HTR-8/SVneo (cell line): ENCODE data around the gene C9orf43.
"Not testable (repeated sequence)": the region's sequence is repeated elsewhere in the genome, so short reads cannot be mapped to it uniquely, and the experiment has no call there.

Source experiments
- DNase-seq: peaks from one replicate; pipeline ENCODE4 v3.0.0; 2011; ENCODE audit warnings: low spot score, mixed read lengths; ENCODE audit not compliant: insufficient read length
- FAIRE-seq: peaks from 2 replicates; lab custom pipeline; 2011; peaks lifted over from hg19 to GRCh38; lab: Jason Lieb, UNC

The C9orf43 gene, protein sequence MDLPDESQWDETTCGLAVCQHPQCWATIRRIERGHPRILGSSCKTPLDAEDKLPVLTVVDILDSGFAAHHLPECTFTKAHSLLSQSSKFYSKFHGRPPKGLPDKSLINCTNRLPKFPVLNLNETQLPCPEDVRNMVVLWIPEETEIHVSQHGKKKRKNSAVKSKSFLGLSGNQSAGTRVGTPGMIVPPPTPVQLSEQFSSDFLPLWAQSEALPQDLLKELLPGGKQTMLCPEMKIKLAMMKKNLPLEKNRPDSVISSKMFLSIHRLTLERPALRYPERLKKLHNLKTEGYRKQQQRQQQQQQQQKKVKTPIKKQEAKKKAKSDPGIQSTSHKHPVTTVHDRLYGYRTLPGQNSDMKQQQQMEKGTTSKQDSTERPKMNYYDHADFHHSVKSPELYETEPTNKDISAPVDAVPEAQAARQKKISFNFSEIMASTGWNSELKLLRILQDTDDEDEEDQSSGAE

DNA sequence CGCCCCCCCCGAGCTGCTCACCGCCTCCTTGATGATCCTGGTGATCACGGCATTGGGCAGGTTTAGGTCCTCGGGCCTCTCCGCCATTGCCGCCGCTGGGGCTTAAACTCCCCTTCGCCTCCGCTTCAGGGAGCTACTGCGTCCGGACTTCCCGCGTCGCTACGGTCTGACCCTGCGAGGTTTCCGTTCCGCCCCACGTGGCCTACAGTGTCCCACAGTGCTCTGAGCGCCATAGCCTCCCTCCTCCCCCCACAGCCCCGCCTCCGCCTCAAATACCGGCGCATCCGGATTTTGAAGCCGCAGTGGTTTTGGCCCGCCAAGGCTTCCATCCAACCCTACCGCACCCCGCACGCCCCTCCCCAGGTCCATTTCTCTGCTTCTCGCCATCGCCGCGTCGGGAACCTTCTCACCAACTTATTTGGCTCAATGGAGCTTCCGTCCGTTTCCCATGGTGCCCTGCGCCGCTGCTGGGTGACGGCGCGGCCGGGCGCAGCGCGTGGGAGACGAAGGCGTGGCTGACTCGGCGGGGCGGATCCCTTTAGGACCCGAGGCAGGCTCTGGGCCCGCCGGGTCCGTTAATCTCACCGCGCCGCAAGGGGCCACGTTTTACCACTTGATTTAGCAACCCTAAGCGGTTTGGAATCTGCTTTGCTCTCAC is at the start of gene C9orf43, which contains the start of gene POLE3:
Gene C9orf43, plus strand, starts transcription at position 541 of the 658 bp plus-strand sequence. CDS start 2,747 bp downstream, outside the sequence.
Gene POLE3, minus strand, starts transcription at position 469 of the 658 bp plus-strand sequence. Its CDS starts 382 bp downstream, at position 87.
- FAIRE-seq (no peak), DNase-seq (peak; percentile 75)

GRCh38 chr9:113361304-113362018 is 49.1 kb upstream of the C9orf43 start:
- FAIRE-seq = no peak
- DNase-seq = no peak

DNA sequence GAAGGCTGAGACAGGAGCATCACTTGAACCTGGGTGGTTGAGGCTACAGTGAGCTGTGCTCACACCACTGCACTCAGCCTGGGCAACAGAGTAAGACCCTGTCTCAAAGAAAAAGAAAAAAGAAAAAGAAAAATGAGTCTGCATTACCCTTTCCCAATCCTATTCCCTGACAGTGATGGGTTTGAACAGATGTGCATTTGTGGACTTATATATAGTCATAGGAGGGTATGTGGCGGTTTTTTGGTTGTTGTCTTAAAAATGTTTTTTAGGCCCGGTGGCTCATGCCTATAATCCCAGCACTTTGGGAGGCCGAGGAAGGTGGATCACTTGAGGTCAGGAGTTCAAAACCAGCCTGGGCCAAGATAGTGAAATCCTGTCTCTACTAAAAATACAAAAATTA is 47.2 kb upstream of the C9orf43 start:
- DNase-seq = no peak
- FAIRE-seq = no peak

- no peak for FAIRE-seq
- no peak for DNase-seq
Measured at GRCh38 chr9:113364951-113365350, 45.6 kb upstream of the C9orf43 start.

- FAIRE-seq, DNase-seq: not testable (repeated sequence)
Measured at GRCh38 chr9:113365652-113366051, 44.9 kb upstream of the C9orf43 start.

GRCh38 chr9:113368348-113368981 is 42.1 kb upstream of the C9orf43 start:
- DNase-seq (no peak), FAIRE-seq (no peak)

GRCh38 chr9:113368982-113369854 is 41.3 kb upstream of the C9orf43 start:
- DNase-seq (no peak), FAIRE-seq (no peak)

GRCh38 chr9:113369855-113370140 is 40.7 kb upstream of the C9orf43 start:
- no peak for FAIRE-seq

DNA sequence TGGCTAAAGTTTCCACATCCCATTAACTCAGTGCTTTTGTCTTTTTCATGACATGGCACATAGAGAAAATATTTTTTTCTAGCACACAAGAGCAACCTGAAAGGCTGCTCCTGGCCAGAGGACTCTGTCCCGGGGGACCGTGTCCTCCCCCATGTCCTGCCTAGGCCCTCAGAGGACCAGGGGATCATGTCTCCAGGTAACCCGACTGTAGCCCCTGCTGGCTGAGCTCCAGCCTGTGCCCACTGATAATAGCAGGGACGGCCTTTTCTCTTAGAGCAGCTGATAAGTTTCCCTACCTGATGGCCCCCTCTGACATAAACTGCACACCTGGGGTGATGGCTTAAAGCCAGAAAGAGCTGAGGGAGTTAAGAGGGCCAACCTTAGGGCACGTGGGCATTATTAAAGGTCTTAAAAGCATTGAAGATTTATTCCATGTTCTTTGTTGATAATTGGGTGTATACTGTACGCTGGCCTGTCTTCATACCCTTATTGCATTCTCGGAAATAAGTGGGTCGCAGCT is 39.7 kb upstream of the C9orf43 start:
- FAIRE-seq = no peak
- DNase-seq = no peak

More at GRCh38 chr9:113369855-113370140, 40.7 kb upstream of the C9orf43 start:
- DNase-seq = no peak

GRCh38 chr9:113372059-113372458 is 38.5 kb upstream of the C9orf43 start:
- FAIRE-seq = no peak
- no peak for DNase-seq

DNA sequence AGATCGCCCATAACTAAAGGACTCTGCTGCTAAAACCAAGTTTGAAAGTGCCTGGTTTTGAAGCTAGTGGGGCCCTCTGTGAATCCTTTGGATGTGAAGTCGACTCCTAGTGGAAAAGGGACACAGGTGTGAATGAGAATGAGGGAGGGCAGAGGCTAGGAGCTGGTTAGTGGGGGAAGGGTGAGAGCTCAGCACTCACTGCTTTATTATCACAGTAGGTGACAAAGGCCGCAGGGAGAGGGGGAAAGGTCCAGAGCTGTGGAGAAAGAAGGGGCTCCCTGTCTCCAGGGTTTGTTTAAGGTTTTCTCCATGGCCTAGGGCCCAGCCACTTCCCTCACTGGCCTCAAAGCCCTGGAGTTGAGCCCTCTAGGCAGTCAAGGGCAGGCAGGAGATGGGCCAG is 37.3 kb upstream of the C9orf43 start:
- FAIRE-seq (no peak), DNase-seq (no peak)

DNA sequence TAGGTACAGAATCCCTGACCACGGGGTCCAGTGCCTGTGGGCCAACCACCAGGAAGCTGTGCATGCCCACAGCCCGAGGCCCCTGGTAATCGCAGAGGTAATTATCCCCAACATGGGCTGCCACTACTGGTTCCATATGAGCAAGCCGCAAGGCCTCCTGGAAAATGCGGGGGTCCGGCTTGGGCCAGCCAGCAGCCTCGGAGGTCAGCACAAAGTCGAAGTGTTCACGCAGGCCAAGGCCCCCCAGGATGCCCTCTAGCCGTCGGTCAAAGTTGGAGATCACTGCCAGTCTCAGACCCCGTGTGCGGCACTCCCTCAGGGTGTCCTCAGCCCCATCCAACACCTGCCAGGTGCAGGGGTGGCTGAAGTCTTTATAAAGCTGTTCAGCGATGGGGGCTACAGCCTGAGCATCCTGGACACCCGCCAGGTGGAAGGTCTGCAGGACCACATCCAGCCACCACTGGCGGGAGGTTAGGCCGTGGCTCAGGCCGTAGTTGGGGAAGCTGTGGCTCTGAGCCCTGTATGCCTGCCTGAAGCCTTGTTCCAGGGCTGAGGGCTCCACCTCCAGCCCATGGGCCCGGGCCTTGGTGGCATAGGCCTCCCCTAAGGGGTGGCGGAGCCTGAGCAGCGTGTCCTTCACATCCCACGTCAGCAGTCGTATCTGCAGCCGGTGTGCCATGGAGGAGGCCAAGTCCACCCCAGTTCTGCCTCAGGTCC is 36.7 kb upstream of the C9orf43 start:
- DNase-seq = no peak
- FAIRE-seq = no peak

DNA sequence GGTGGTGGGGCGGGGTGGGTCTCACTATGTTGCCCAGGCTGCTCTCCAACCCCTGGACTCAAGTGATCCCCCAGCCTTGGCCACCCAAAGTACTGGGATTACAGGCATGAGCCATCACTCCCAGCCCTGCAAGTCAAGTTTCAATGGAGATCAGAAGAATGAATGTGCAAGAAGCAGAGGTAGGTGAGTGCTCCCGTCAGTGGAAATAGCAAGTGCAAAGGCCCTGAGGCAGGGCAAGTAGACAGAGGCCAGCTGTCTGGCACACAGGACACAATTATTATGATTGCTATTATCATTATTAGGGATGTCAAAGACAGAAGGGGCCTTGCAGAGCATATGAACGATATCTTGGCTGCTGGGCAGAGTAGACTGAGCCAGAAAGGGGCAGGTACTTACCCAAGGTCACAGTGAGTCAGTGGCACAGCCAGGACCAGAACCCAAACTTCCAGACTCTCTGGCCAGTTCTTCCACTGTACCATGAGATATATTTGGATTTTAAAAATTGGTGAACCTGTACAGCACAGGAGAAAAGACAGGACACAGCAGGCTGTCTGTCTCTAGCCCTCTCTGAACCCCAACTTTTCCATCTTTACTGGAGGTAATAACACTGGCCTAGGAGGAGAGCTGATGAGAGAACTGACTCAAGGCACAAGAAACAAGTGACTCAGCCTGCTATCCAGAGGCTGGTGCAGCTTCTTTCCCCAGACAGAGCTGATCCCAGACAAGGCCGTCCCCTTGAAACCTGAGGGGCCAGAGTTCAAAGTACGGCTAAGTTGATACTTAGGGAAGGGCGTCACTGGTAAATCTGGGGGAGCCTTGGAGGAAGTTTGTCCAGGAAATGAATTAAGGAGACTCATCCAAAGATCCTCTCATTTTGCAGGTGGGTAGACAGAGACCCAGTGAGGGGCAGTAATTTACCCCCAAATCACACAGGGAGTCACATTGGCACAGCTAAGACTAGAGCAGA is 35.2 kb upstream of the C9orf43 start:
- FAIRE-seq = no peak
- no peak for DNase-seq

DNA sequence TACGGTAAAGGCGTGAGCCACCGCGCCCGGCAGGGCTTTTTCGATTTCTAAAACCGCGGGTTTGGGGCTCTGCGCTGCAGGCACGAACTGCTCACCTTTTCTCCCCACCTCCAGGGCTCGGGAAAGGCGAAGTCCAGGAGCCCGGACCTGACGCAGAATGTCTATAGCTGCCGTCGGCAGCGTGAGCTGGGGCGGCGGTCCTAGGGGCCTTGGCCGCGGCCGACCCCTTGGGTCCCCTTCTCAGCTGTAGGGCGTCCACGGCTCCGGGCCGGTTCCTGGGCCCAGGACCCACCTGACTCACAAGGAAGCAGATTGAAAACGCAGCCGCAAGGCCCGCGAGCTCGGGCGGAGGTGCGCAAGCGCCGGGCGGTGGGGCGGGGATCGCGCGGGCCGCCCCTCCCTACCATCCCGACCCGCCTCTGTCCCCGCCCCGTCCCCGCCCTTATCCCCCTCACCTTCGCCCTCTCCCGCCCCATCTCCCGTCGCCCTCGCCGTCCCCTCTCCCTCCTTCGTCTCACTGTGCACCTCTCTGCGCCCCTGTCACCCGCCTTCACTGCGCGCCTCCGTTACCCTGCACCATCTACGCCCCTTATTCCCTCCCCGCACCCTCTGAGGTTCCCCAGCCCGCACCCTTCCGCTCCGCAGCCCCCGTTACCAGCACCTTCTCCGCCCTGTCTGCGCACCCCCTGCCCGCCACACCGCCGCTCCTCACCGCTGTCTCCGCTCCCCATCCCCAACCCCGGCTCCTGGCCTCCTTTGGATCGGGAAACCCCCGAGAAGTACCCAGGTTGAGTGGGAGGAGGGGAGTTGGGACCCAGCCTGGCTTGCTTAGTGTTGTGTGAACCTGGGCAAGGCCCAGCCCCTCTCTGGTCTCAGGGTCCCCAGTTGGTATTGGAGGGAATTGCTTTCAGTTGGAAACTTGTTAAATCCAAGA is 33.6 kb upstream of the C9orf43 start, which contains the start of gene HDHD3:
Gene HDHD3, minus strand, starts transcription at position 353 of the 934 bp plus-strand sequence. CDS start 2,632 bp downstream, outside the sequence.
- DNase-seq (peak; percentile 83), FAIRE-seq (no peak)

DNA sequence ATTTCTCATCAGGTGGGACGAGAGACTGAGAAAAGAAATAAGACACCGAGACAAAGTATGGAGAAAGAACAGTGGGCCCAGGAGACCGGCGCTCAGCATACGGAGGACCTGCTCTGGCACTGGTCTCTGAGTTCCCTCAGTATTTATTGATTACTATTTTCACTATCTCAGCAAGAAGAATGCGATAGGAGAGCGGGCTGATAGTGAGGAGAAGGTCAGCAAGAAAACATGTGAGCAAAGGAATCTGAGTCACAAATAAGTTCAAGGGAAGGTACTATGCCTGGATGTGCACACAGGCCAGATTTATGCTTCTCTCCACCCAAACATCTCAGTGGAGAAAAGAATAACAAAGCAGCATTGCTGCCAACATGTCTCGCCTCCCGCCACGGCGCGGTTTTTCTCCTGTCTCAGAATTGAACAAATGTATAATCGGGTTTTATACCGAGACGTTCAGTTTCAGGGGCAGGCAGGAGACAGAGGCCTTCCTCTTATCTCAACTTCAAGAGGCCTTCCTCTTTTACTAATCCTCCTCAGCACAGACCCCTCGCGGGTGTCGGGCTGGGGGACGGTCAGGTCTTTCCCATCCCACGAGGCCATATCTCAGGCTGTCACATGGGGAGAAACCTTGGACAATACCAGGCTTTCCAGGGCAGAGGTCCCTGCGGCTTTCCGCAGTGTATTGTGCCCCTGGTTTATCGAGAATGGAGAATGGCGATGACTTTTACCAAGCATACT is 31.3 kb upstream of the C9orf43 start:
- not testable (repeated sequence) for DNase-seq, FAIRE-seq

GRCh38 chr9:113379829-113380210 is 30.7 kb upstream of the C9orf43 start:
- not testable (repeated sequence) for FAIRE-seq, DNase-seq
